Fibroblast of mammary gland (primary cell): ENCODE measurements around the gene ISL2.
A peak's percentile ranks its signal among the peaks of the same experiment; 100 is the strongest.
"Not testable (repeated sequence)": the region's sequence is repeated elsewhere in the genome, so short reads cannot be mapped to it uniquely, and the experiment has no call there.

Experiments used
- DNase-seq: peaks from one replicate; pipeline ENCODE4 v3.0.0-alpha.2; 2010; ENCODE audit warnings: low read depth
- H3K4me3 ChIP-seq: 2 replicates; pipeline ENCODE4 v1.5.1; 2011; ENCODE audit warnings: low read depth, mild to moderate bottlenecking, low read length, moderate library complexity; ENCODE audit not compliant: control insufficient read depth
- TF ChIP-seq, protein P1 (sequence below): conservative IDR thresholded peaks from 2 replicates; pipeline ENCODE4 v1.5.1; 2011; ENCODE audit warnings: low read depth, low read length, inconsistent platforms; ENCODE audit not compliant: control insufficient read depth, insufficient read depth

Gene ISL2

DNA sequence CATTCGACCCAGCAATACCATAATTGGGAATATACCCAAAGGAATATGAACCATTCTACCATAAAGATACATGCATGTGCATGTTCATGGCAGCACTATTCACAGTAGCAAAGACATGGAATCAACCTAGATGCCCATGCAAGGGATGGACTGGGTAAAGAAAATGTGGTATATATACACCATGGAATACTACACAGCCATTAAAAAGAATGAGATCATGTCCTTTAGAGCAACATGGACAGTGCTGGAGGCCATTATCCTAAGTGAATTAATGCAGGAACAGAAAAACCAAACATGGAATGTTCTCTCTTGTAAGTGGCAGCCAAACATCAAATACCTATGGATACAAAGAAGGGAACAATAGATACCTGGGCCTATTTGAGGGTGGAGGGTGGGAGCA, 32.7 kb upstream of the ISL2 start:
- DNase-seq: no peak
- TF ChIP-seq, protein P1, sequence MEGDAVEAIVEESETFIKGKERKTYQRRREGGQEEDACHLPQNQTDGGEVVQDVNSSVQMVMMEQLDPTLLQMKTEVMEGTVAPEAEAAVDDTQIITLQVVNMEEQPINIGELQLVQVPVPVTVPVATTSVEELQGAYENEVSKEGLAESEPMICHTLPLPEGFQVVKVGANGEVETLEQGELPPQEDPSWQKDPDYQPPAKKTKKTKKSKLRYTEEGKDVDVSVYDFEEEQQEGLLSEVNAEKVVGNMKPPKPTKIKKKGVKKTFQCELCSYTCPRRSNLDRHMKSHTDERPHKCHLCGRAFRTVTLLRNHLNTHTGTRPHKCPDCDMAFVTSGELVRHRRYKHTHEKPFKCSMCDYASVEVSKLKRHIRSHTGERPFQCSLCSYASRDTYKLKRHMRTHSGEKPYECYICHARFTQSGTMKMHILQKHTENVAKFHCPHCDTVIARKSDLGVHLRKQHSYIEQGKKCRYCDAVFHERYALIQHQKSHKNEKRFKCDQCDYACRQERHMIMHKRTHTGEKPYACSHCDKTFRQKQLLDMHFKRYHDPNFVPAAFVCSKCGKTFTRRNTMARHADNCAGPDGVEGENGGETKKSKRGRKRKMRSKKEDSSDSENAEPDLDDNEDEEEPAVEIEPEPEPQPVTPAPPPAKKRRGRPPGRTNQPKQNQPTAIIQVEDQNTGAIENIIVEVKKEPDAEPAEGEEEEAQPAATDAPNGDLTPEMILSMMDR: no peak
- no peak overlapping the region for H3K4me3 ChIP-seq

DNA sequence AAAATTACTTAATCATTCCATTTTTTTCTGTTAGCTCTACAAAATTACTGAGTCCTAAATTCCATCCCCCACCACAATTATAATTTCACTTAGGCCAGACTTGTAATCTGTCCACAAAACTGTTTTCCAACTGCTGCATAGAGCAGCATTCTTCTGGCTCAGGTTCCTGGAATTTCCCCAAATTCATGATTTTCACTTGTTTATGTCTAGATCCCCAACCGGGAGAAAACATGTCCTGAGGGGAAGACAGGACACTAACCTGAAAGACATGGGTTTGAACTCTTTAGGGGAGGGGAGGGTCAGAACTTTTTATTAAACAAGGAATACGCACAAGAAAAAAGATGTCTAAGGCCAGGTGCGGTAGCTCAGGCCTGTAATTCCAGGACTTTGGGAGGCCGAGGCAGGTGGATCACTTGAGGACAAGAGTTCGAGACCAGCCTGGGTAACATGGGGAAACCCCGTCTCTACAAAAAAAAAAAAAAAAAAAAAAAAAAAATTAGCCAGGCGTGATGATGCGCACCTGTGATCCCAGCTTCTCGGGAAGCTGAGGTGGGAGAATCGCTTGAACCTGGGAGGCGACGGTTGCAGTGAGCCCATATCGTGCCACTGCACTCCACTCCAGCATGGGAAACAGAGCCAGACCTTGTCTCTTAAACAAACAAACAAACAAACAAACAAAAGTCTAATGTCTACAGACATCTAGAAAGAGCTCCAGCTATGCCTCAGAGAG, 26.8 kb upstream of the ISL2 start:
- TF ChIP-seq, protein P1: no peak
- peak; percentile 9 for DNase-seq
- H3K4me3 ChIP-seq: peak overlapping the region; percentile 95

DNA sequence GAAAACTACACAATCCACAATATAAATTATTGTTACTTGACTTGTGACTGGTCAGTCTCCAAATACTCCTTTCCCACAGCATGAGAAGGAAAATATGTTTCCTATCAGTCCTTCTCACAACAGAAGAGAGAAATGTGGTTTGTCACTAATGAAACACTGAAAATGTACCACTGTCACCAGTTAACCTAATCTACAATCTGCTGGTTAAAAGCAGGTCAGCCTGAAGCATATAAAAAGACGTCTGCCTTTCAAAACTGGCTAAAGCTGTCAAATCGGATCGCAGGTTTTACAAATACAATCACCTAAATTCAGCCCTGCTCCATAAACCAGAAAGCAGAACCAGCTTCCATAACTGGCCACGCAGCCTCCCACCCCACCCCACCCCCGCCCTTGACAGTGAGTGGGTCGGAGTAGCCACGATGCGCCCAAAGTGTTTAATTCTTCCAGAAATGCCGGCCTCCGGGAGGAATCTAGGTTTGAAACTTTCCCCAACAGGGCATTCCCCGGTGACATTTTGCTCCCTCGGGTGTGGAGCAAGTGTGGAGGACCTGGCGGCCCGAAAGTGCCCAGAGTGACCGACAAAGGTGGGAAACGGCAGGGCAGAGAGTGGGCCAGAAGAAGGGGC, 26.0 kb upstream of the ISL2 start:
- peak; percentile 16 for DNase-seq
- peak overlapping the region; percentile 95 for H3K4me3 ChIP-seq
- TF ChIP-seq, protein P1: no peak

DNA sequence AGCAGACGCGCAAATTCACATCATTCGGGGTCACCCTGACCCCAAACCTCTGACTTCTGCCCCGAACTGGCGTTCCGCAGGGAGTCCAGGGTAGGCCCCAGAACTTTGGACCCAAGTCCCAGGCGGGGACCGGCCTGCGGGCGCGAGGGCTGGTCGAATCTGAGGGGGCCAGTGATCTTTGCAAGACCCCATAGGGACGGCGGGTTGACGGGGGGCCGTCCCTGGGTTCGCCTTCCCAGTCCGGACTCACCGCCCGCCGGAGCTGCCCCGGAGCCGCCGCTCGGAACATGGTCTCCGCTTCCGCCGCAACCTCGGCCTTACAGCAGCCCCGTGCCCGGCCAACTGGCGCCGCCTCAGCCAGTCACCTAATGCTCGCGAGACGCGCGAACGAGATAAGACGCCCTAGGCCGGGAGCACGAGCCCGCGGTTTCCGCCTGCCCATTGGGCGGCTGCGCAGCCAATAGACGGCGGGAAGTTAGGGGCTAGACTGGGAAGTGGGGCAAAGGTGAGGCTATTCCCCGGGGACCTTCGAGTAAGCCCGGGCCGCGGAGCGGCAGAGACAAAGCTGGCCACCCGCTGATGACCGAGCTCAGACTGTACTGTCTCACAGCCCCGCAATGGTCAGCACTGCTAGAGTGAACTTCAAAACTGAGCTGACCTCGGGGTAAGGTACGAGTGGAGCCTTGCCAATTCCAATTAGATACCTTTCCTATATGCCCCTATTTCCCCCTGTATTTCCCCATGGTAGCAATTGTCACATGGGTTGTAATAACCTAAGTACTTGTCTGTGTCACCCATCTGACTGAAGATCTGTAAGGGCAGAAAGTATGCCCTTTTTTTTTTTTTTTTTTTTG, 25.2 kb upstream of the ISL2 start, which contains the start of gene ETFA:
TSS of gene ETFA (minus strand) at position 370 of the 854 bp plus-strand sequence. CDS start at position 289, 81 bp downstream.
- TF ChIP-seq, protein P1: no peak
- peak within 1 kb of the TSS; percentile 95 for H3K4me3 ChIP-seq
- peak; percentile 95 for DNase-seq

DNA sequence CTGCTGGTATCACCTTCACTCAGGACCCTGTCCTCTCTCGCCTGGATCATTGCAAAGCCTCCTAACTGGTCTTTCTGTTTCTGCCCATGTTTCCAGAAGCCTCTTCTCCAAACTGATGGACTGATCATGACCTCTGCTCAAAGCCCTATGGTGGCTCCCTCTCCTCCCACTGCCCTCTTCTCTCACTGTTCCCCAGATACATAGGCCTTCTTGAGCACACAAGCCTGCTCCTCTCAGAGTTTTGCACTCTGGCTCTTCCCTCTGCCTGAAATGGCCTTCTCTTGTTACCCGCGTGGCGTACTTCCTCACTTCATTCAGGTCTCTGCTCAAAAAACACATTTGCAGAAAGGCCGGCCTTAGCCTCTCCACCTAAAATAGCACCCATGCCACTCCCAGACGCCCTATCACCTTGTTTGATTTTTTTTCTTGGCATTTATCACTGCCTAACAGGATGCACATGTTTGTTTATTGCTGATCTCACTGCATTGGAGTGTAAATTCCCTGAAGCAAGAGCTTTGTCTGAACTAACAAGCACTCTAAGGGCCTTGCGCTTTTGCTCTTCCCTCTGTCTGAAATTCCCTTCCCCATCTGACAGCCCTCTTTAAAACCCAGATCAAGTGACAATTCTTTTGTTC, 23.9 kb upstream of the ISL2 start:
- peak; percentile 43 for DNase-seq
- TF ChIP-seq, protein P1: no peak
- H3K4me3 ChIP-seq: no peak overlapping the region

DNA sequence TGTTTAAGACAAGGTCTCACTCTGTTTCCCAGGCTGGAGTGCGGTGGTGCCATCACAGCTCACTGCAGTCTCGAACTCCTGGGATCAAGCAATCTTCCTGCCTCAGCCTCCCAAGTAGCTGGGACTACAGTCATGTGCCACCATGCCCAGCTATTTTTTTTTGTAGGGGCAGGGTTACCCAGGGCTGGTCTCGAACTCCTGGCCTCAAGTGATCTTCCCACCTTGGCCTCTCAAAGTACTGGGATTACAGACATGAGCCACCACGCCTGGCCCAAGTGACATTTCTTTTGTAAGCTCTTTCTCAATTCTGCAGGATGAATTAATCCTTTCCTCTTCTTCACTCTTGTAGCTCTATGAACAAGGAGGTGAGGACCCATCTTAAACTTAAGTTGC, 23.4 kb upstream of the ISL2 start:
- not testable (repeated sequence) for H3K4me3 ChIP-seq, DNase-seq
